ENCODE results near the gene BCAR3.

DNA sequence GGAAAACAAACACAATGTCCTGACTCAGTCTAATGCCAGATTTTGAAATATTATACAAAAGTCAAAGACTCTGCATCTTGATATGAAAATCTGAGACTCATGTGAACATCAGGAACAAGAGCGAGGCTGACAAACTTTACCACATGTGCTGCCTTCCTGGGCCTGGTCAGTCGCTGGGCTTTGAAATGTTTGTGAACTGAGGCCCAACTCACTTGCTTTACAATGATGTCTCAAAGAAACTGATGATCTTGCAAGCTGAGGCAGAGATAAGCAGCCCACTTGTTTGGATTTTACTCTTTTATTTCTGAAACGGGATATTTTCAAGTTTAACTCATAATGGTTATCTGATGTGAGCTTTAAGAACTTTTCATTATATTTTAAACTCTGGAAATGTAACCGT lies 2.1 kb downstream of the BCAR3 start:
- no peak for TF ChIP-seq POLR2A (IDR thresholded peaks at IDR 0.05; ENCODE audit: low read depth, low read length)
- no peak for TF ChIP-seq POLR2AphosphoS5 (IDR thresholded peaks at IDR 0.05; ENCODE audit: low read depth, low read length)

Measured in GM12892 (cell line).